Stimulated activated CD4-positive, alpha-beta T cell treated with anti-CD3 and anti-CD28 coated beads, Interleukin-1b, Interleukin-23, amount 100 ng/mL, for 1 hour (primary cell): ENCODE measurements around the gene KDM5B.

Source experiments
- DNase-seq, 2 donors: peaks; one replicate each; pipeline ENCODE4 v3.0.0-alpha.2; 2020; ENCODE audit warnings: low read depth in 2 of 2

Gene KDM5B

DNA sequence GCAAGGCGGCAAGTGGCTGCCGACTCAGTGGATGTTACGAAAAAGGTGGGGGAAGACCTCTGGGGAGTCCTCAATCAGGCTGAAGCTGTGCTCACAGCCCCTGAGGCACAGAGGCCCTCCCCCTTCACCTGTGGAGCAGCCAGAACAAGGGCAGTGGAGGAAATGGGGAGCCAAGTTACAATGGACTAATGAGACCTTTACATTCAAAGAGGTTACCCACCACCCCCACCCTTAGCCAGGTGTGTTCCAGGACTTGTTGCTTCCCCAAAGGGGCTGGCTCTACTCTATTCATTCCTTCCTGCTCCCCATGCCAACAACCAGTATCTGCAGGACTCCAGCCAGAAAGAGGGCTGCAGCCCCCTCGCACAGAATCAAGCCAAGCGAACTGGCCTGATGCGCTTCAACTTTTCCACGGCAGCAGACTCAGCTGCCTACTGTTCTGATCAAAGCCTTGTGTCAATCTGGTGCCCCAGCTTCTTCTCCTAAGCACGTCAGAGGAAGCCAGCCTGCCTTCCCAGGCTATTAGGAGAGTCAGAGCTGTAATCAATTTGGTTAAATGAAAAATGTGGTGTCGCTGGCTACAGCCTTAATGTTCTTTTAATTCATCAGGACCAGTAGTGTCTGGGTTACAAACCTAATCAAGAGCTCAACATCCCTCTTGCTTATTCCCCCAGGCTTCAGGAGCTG is 96.1 kb downstream of the KDM5B start:
- no peak for DNase-seq

DNA sequence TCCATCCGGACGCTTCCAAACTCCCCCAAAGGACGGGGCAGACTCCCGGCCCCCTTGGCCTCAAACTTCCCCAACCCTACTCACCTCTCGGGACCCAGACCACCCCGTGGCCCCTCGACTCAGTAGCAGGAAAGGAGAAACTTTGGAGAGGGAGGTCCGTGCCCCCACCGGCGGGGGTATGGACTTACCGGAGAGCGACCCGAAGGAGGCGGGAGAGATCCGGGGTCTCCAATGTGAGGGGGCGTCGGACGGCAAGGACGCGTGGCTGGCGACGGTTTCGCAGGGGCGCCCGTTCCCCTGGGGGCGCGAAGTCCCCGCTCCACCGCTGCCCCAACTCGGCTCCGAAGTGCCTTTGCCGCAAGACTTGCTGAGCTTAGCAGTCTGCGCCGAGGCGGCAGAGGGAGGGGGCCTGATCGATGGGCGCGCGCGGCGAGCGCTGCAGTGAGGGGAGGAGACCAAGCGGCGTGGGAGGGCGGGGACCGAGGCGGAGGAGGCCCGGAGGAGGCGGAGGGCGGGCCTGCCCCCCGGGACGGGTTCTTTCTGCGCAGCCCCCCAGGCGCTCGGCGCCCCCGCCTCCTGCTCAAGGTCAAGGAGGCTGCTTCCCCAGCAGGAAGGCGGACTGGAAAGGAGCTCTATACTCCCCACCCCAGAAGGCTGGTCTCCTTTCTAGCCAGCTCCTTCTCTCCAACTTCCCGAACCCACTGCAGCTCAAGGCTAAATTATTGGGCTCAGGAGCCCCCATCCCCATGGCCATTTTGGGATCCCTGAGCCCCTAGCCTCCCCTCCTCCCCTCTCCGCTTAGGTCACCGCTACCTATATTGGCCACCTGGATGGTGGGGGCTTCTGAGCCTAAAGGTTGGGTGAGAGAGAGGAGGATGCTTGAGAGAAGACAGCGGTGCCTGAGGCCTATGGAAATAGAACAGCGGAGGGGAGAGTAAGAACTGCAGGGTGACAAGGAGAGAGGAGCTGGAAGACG is 97.9 kb downstream of the KDM5B start, which contains the start of gene SYT2:
Gene SYT2, minus strand, starts transcription at position 385 of the 976 bp plus-strand sequence. CDS start 104,682 bp downstream, outside the sequence.
- DNase-seq, result no peak

DNA sequence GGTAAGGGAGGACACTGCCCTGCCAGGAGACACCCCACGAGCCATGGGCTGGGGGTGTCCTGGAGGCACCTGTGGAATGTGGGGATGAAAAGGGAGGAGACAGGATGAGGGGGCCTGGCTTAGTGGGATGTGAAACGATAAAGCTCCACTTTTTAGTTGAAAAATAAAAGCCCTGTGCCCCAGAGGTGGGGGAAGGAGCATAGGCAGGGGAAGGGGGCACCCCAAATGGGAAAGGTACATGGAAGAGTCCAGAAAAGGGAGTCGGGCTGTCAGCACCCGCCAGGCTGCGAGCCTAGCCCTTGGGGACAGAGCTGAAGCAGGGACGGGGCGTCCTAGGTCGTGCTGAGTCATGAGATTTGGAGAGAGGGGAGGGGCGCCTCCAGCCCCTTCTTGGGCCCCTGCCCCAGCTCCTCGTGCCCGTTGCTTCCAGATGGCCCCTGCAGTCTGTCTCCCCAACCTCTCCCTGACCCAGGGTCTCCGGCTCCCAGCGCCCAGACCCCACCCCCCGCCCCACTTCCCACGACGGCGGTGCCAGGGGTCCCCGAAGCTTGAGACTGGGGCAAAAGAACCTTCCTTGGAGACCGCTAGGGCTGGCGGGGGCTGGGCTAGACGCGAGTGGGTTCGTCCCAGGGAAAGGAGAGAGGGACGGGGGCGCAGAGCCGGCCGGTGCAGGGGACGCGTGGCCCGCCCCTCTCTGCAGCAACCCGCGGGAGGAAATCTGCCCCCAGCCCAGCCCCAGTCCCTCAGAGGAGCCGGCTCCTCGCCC is 98.8 kb downstream of the KDM5B start:
- DNase-seq, result no peak

DNA sequence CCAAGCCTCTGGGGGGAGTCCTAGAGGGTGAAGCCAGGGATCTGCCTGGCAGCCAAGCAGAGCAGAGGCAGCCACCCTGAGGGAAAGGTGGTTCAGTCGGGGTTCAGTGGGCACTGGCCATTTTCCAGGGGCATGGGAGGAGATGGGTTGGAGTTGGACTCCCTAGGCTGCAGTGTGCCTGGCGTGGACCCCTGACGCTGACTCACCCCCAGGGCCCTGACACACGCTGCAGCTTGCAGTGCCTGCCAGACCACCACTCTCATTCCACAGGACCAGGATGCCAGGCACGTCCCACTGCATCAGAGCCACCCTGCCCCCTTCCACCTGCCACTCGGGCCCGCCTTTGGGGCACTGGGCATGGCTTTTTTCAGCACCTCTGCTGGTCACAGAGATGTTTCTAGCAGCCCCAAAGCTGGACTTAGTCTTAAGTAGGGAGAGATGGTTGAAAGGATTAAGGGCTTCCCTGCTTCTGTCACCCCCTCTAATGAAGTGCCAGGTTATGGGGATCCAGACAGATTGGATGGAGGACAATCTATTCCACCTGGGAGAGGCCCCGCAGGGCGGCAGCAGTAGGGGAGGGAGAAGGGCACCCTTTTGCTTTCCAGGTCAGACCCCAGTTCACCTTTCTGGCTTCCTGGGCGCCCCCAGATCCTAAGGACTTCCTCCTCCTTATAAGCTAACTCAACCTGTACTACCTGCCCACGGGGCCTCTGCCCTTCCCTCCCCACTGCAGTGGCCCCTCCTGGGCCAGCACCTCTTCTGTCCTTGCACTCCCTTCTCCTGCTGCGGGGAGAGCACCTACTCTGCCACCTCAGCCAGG is 99.6 kb downstream of the KDM5B start:
- DNase-seq, result no peak

DNA sequence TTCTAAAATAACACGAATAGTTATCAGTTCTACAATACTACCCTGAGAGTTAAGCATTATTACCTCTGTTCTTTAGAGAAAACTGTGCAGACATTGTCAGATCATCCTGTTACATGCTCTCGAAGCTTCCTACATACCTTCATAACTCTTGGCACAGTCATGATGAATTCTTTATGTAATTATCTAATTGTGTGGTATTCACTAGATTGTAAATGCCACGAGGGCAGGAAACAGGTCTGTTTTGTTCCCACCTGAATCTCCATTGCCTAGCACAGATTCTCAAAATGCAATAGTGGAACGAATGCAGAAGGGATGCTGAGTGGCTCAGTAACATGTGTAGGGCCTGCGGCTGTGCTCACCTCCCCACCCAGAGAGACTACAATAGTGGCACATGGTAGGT is 101.4 kb downstream of the KDM5B start:
- DNase-seq, result no peak

DNA sequence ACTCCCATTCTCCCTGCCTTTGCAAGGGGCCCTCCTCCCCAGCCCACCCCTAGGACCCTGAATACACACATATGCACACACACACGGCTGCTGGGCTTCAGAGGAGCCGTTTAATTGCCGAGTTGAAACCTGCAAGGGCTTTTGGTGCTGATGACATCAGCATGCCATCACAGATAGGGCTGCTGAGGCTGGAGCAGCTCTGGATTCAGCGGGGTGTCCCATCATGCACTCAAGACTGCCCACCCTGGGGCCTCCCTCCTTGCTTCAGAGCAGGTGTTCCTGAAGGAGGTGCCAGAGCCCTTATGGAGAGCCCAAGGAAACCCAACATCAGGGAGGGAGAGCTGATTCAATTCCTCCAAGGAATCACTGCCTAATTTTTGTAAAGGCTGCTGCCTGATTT is 103.6 kb downstream of the KDM5B start:
- DNase-seq, result no peak

DNA sequence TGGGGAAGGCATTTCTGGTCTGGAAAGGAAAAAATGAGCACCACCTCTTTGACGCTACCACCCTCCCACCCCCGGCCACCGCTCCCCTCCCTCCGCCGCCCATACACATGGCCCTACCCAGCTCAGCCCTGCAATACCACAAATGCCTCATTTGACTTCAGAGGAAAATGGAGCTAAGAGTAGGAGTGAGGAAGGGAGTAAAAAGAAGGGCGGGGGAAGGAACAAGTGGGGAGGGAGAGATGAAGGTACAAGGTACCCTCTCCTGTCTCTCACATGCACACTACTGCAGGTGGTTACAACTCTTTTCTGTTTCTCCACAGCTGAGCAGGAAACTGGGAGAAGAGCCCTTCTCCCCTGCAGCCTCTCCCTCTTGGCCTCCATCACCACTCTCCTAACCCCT is 105.0 kb downstream of the KDM5B start:
- no peak for DNase-seq

DNA sequence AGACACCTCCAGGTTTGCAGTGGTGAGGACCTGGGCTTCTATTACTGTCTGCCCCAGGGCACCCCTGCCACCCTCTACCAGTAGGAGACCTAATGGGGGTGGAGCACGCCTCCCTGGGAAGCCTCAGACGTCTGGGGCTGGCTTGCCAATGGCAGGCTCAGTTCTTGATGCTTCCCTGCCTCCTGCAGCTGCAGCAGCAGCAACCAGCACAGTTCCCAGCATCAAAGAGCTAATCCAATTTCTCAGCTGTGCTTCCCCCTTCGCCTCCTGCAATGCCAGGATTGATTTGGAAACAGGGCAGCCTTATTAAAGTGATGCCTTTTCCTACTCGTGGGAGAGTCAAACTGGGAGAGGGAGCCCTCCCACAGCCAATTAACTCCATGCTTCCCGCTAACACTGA is 106.1 kb downstream of the KDM5B start:
- no peak for DNase-seq

DNA sequence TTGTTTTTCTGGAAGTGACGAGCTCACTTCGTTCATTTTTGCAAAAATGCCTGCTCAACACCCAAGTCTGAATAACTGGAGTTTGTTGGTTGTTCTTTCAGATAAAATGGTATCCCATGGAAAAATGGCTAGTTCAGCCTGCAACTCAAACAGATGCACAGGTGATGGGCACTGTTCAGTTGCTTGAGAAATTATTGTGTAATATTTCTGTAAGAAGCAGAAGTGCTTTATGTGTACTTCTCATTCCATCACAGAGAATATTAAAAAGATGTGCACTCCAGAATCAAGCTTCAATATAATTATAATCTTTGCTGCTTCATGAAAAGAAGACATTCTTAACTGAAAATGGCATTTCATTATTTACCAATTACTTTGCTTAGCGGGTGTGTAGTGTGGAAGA is 107.0 kb downstream of the KDM5B start:
- DNase-seq, result no peak

DNA sequence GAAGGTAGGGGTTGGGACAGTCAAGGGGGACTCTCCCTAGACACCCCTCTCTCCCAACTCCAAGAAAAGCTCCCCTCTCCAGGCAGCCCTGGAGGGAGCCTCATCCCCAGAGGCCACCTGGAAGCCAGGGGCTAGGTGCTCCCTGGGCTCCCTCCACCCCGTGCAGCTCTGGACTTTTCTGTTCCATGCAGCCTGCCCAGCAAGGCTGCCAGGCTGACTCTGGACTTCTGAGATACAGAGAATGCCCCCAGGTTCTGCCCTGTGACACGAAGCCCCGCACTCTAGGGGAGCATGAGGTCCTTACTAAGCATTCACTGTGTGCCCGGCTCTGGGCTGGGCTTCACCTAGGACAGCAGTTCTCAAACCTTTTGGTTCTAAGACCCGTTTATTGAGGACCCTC is 108.2 kb downstream of the KDM5B start:
- no peak for DNase-seq

DNA sequence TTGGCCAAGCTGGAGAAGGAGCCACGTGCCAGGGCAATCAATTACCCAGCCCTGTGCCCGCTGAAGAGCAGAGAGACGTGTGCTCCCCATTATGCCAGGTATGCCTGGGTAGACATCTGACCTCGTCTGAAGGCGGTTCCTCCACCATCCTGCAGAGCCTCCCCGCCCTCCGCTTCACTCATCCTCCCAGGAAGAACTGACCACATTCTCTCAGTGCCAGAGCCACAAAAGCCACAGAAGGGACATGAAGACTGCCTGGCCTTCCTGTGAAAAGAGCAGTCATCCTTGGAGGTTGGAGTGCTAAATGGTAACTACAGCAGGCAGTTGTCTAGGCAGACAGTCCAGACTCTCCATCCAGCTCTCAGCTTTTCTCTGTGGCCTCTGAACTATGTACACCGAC is 109.9 kb downstream of the KDM5B start:
- DNase-seq, result no peak

DNA sequence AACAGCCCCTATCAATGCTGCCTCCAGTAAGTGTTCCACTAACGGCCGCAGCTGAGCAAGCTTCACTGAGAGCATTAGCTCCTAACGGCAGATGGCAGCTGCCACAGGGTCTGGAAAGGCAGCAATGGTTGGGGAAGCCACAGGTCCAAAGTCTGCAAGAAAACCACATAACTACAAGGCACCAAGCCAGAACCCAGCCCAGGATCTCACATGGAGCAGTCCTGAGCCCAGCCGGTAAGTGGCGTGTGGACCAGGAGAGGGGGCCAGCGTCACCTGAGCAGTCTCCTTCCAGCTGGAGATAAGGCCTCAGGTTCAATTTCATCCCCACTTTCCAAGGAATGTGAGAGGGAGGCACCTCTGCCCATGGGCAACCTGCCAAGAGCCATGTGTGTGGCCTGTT is 111.2 kb downstream of the KDM5B start:
- no peak for DNase-seq

DNA sequence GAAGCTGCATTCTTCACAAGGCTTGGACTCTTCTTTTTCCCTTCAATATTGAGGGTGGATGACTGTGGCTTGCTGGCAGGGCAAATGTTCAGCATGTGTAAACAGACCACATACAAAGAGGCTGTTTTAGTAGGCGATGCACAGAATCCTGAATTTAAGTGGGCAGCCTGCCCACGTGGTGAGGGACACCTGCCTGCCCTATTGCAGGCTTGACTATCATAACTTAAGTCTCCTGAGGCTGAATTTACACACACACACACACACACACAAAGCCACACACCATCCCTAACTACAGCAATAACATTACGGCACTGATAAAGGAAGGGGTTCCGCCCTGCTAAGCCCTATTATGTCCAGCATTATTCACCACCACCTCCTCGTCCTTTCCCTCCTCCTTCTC is 113.9 kb downstream of the KDM5B start:
- no peak for DNase-seq

DNA sequence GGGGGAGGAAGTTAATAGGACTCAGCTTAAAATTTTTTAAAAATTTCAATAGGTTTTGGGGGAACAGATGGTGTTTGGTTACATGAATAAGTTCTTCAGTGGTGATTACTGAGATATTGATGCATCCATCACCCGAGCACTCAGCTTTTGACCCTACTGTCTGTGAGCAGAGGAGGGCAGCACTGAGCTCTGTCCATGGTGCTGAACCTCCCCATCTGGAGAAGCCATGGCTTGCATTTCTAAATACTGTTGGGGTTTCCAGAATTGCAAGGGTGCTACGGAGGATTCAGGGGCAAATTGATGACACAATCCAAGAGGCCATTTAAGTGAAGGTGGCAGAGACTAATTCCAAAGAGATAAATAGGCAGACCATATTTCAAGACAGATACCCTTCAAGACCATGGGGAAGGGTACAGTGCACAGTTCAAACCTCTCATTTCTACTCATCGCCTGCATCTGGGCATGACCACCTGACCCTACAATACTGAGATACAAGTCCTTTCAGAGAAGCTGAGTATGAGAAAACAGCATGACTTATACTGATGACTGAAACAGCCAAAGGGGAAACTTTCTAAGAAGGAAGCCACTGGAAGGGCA is 115.2 kb downstream of the KDM5B start:
- peak; percentile 11 to 37 for DNase-seq

DNA sequence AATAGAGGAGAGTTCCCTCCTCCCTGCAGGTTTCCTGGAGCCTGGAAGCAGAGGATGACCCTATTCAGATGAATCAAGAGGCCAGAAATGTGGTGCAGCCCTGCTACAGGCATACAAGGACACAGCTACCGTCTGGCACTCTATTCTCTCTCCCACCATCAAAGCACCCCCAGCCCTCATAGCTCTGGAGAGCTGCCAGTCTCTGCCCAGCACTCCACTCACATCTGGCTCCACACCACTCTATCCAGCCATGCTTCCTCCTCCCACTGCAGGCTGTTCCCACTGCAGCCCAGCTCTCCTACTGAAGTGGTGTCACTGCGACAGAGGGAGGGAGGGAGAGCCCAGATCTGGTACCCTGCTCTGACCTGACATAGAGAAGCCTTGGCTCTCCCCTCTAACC is 116.4 kb downstream of the KDM5B start:
- no peak for DNase-seq

DNA sequence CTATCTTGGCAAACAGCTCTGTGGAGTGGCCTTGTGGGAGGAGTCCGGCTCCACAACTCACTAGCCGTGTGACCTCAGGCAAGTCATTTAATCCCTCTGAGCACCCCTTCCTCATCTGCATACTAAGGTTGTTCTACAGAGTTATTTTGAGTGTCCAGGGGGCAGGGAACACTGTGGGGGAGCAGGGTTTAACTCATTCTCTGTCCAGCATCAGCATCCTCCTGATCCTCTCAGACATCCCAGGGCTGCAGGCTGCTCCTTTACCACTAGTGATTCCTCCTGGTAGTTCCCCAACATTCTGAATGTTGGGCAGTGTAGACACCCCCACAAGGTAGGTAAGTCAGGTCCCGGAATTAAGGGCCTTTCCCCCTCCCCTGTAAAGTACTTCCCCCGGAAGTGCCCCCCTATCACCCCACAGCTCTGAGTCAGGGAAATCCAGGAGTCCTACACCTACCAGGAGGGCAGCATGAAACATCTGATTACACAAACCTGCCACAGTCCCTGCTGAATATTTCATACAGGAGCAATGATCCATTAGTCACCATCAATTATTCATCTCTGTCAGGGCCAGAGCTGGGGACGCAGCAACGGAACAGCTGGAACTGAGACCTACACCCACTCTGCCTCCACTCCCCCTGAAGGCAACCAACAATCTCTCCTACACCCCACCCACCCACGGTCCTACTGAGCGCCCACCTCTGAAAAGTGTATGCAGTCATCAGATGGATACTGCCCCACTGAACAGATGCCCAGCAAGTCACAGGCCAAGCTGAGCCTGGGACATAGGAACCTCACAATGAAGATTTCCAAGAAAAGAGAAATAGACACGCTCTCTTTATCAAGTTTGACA is 118.5 kb downstream of the KDM5B start:
- DNase-seq, result no peak

DNA sequence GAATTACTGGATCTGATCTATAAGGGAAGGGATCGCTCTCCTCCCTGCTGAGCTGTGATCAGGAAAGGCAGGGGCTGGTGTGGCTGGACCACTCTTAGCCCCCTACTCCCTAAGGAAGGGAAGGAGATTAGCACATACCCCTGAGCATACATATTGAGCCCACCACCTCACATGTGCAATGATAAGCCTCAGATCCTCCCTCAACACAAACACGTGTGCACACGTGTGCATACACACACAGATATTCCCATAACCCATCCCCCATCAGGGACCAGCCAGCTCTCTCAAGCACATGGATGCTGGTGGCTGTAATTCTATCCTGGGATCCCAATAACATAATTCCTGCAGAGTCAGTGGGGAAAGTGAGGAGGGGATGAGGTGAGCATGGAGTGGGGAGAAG is 119.1 kb downstream of the KDM5B start:
- DNase-seq, result no peak

DNA sequence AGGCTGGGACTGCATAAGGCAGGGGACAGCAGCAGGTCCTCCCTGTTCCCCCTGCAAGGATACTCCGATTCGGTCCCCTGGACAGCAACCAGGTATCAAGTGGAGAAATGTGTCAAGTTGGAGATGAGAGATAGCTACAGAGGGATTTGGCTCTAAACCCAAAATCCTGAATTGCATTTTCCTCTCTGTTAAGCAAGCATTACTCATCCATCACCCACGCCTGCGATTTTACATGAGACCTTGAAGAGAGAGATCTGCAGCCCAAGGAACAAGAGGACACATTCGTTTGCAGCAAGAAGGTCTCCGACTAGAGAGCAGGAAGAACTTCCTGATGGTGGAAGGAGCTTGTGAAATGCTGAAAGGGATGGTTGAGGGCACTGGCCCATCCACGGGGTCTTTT is 119.8 kb downstream of the KDM5B start:
- DNase-seq, result no peak

DNA sequence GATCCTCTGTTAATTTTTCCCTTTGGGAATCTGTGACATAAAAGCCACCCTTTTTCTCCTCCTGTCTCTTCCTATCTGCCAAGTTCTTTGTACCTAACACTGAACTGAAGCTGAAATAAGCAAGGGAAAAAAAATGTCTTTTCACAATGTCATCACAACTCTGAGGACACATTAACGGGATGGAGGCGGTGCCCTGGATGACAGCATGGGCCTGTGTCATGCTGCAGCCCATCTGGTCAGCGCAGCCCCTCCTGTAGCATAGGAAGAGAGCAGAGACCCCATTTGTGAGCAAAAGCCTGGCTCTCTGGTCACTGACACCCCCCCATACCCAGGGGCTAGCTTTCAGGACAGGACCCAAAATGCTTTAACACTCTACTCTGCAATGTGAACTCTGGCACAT is 120.4 kb downstream of the KDM5B start:
- no peak for DNase-seq

DNA sequence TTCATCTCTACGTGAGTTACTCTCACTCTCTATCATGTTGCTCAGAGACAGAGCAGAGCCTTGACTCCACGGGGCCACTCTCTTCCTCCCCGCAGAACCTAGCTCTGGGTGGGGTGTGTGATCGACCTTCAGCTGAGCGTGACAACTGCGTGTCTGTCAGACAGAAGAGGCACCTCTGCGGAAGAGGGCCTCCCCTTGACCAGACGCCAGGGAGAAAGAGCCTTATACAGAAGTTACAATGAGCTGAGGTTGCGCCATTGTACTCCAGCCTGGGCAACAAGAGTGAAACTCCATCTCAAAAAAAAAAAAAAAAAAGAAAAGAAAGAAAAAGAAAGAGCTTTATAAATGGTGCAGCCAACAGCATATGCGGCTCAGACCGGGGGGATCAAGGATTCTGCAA is 120.9 kb downstream of the KDM5B start:
- DNase-seq, result no peak
